ENCODE data around the gene SLFN11. TPM values are rescaled to one million over a fixed set of nuclear protein-coding genes. Genes with fewer than 3 reads are reported as not detected.
"Not testable (repeated sequence)": the region's sequence is repeated elsewhere in the genome, so short reads cannot be mapped to it uniquely, and the experiment has no call there.

The SLFN11 gene
- total and polyA plus RNA-seq, 2 of the 8 experiments (the other 6 are each of a cell fraction or from before 2014, with no cell fraction given): 0.11 to 0.28 TPM

- H3K36me3 ChIP-seq (ENCODE audit: control insufficient read depth in 2 of 4, insufficient read depth in 4 of 4, low read length in 3 of 4); DNase-seq (ENCODE audit: low read depth in 1 of 2, low spot score in 2 of 2); H3K4me2 ChIP-seq (ENCODE audit: insufficient read depth in 1 of 2, low read depth in 2 of 2, low read length in 2 of 2); FAIRE-seq; H2AFZ ChIP-seq (ENCODE audit: low read length); H3K56ac ChIP-seq (replicated peaks; ENCODE audit: insufficient read length, low read depth, low read length); H2AK5ac ChIP-seq (ENCODE audit: low read depth, low read length); H2BK12ac ChIP-seq (ENCODE audit: low read depth, low read length); H4K20me1 ChIP-seq (replicated peaks in 1 of 2; ENCODE audit: control insufficient read depth in 1 of 2, insufficient read depth in 2 of 2, low read length in 2 of 2); H2BK20ac ChIP-seq (ENCODE audit: low read length); H3K4me3 ChIP-seq (ENCODE audit: extremely low read depth in 1 of 4, insufficient read depth in 2 of 4, low read depth in 3 of 4, low read length in 4 of 4); H3K9me3 ChIP-seq (ENCODE audit: insufficient read depth in 2 of 2, low read depth in 1 of 2, low read length in 1 of 2); H2BK15ac ChIP-seq (ENCODE audit: low read length); H2BK120ac ChIP-seq (replicated peaks; ENCODE audit: low read depth, low read length); H3K9ac ChIP-seq (replicated peaks in 1 of 4; ENCODE audit: extremely low read depth in 1 of 4, low read depth in 3 of 4, low read length in 3 of 4); H3K4ac ChIP-seq (replicated peaks; ENCODE audit: insufficient read length, low read depth, low read length); H3K27ac ChIP-seq (ENCODE audit: low read depth, low read length); H3K79me2 ChIP-seq (ENCODE audit: control insufficient read depth in 1 of 2, insufficient read depth in 2 of 2, low read length in 2 of 2); H3K4me1 ChIP-seq (replicated peaks in 1 of 4; ENCODE audit: control insufficient read depth in 3 of 4, insufficient read depth in 4 of 4, low read length in 3 of 4); H3K23me2 ChIP-seq (ENCODE audit: low read depth, low read length); H3K18ac ChIP-seq (ENCODE audit: extremely low read depth, low read length); H3K27me3 ChIP-seq (replicated peaks in 1 of 4; ENCODE audit: control insufficient read depth in 3 of 4, extremely low read depth in 1 of 4, insufficient read depth in 3 of 4, low read length in 3 of 4); H4K8ac ChIP-seq (ENCODE audit: extremely low read depth, insufficient read depth, low read length); H2BK5ac ChIP-seq (ENCODE audit: low read depth, low read length); H4K5ac ChIP-seq (ENCODE audit: insufficient read length, low read depth, low read length); H3K23ac ChIP-seq (ENCODE audit: insufficient read length); H4K91ac ChIP-seq (replicated peaks; ENCODE audit: insufficient read length, low read length); H3K79me1 ChIP-seq (ENCODE audit: low read depth, low read length); H3K14ac ChIP-seq (ENCODE audit: insufficient read length): not testable (repeated sequence)
- CTCF ChIA-PET (ENCODE audit: partially characterized antibody): interaction anchor here (0.6 to 1.6 kb wide), 2 partner anchors 20 to 169 kb away, joined by 3 to 4 read pairs; no protein-coding TSS in a partner anchor
- 0 out of 2 replicates have a peak, but pooled peaks have one; percentile 11 for TF ChIP-seq YY1 (IDR thresholded peaks at IDR 0.05; ENCODE audit: low read depth, low read length)
- POLR2A ChIA-PET (ENCODE audit: partially characterized antibody): interaction anchor here (0.6 kb wide), 1 partner anchor 34 kb away, joined by 3 read pairs; no protein-coding TSS in a partner anchor
- 60% methylated on average over 5 of the region's 5 CpGs; no CpG with 5 or more reads in 1 of the 2 experiments for WGBS, 2 experiments (ENCODE audit: extremely low coverage in 1 of 2, insufficient coverage in 1 of 2, insufficient read length in 1 of 2, insufficient replicate concordance in 2 of 2, low coverage in 1 of 2, low lambda C conversion rate in 2 of 2, missing lambda C conversion rate in 1 of 2)
Measured at GRCh38 chr17:35333578-35333977, 39.8 kb downstream of the SLFN11 start.

All from H1 (cell line).